Thyroid gland (tissue), 4 donors: Measurements from ENCODE around the gene SPOPL.

ENCODE experiments used
- CTCF ChIP-seq, 6 experiments: fragments of 200-600 bp in 3 of 6; fragments of 450-650 bp in 3 of 6; sonication (generic) in 3 of 6; IDR thresholded peaks; one replicate each; pipeline ENCODE4 v1.5.1; 2016 to 2019; ENCODE audit warnings: antibody characterized with exemption in 6 of 6, mild to moderate bottlenecking in 2 of 6, inconsistent platforms in 1 of 6, moderate library complexity in 1 of 6
- POLR2A ChIP-seq, 2 donors: fragments of 450-650 bp; IDR thresholded peaks; one replicate each; pipeline ENCODE4 v1.6.1; 2017; ENCODE audit warnings: antibody characterized with exemption in 2 of 2, mild to moderate bottlenecking in 2 of 2, moderate library complexity in 1 of 2

- TF ChIP-seq CTCF (IDR thresholded peaks at IDR 0.05) (no peak), POLR2A (IDR thresholded peaks at IDR 0.05) (no peak)
These were observed 106.2 kb downstream of the SPOPL start for GRCh38 chr2:138607746-138608145.
